Small intestine (tissue), 7 donors: ENCODE measurements around the gene CEL. TPM values are rescaled to one million over a fixed set of nuclear protein-coding genes. Genes with fewer than 3 reads are reported as not detected.
"Not testable (repeated sequence)": the region's sequence is repeated elsewhere in the genome, so short reads cannot be mapped to it uniquely, and the experiment has no call there.

Source experiments
- DNase-seq, 2 donors: peaks; one replicate each; pipeline versions ENCODE4 v3.0.0 to v3.0.0-alpha.2; 2013
- FAIRE-seq: peaks from 2 replicates; lab custom pipeline; 2012; peaks lifted over from hg19 to GRCh38; lab: Jason Lieb, UNC
- H3K27ac ChIP-seq, 3 donors: one replicate each; pipeline ENCODE4 v1.5.1; 2013; ENCODE audit warnings: low read length in 2 of 3, mild to moderate bottlenecking in 2 of 3, control low read depth in 1 of 3, inconsistent platforms in 1 of 3, low read depth in 1 of 3, moderate library complexity in 1 of 3
- H3K27me3 ChIP-seq, 3 donors: one replicate each; pipeline ENCODE4 v1.6.1; 2013; ENCODE audit warnings: low read length in 3 of 3, inconsistent platforms in 1 of 3; ENCODE audit not compliant: control insufficient read depth in 3 of 3, insufficient read depth in 3 of 3
- H3K36me3 ChIP-seq, 3 donors: one replicate each; pipeline ENCODE4 v1.6.1; 2013; ENCODE audit warnings: low read length in 3 of 3, inconsistent platforms in 1 of 3, low read depth in 1 of 3, mild to moderate bottlenecking in 1 of 3, moderate library complexity in 1 of 3; ENCODE audit not compliant: control insufficient read depth in 3 of 3, insufficient read depth in 2 of 3
- H3K4me1 ChIP-seq, 3 donors: one replicate each; pipeline ENCODE4 v1.6.1; 2013; ENCODE audit warnings: low read length in 2 of 3, inconsistent platforms in 1 of 3, low read depth in 1 of 3, mild to moderate bottlenecking in 1 of 3, moderate library complexity in 1 of 3; ENCODE audit not compliant: control insufficient read depth in 3 of 3, insufficient read depth in 2 of 3
- H3K4me3 ChIP-seq, 3 donors: one replicate each; pipeline ENCODE4 v1.5.1; 2013; ENCODE audit warnings: low read length in 3 of 3, control low read depth in 1 of 3, inconsistent platforms in 1 of 3, low read depth in 1 of 3, mild to moderate bottlenecking in 1 of 3, moderate library complexity in 1 of 3
- H3K9me3 ChIP-seq, 2 donors: one replicate each; pipeline ENCODE4 v1.6.1; 2013; ENCODE audit warnings: low read depth in 1 of 2, low read length in 1 of 2; ENCODE audit not compliant: control insufficient read depth in 2 of 2, insufficient read depth in 1 of 2
- WGBS, 3 donors: extraction: QIAGEN DNeasy Blood & Tissue Kit; methylation state at CpG; one replicate each; pipeline ENCODE4 v1.1.7; 2013; 5-methylcytosine and 5-hydroxymethylcytosine counted together
- polyA plus RNA-seq, 4 donors: library from polyadenylated mRNA; stranded (reverse) in 3 of 4; unstranded in 1 of 4; fragments of 200-250 nt in 3 of 4; fragments of 120-200 nt in 1 of 4; gene quantifications; one replicate each; pipeline versions ENCODE4 v1.2.1 to v1.2.3, GENCODE V29; 2013
- donor health status: healthy with polysubstance abuse.
- donor health status: control.
- donor health status: control.
- donor health status: Bipolar disorder and iron deficiency.
- donor health status: healthy.

CEL gene
- polyA plus RNA-seq, 4 donors, result 2.8 to 463 (median 5.3) TPM

DNA sequence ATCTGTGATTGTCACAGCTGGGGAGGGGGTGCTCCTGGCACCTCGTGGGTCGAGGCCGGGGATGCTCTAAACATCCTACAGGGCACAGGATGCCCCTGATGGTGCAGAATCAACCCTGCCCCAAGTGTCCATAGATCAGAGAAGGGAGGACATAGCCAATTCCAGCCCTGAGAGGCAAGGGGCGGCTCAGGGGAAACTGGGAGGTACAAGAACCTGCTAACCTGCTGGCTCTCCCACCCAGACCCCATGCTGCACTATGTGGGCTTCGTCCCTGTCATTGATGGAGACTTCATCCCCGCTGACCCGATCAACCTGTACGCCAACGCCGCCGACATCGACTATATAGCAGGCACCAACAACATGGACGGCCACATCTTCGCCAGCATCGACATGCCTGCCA is 6.7 kb downstream of the CEL start:
- not testable (repeated sequence) for H3K27ac ChIP-seq, H3K27me3 ChIP-seq, H3K4me1 ChIP-seq, DNase-seq, H3K4me3 ChIP-seq, H3K9me3 ChIP-seq, FAIRE-seq
- H3K36me3 ChIP-seq, result peaks cover 0 to 50% (median 0%) of the 10 kb centered on the region in 3 donors
- WGBS, 3 donors, result 90 to 100% (median 100%) methylated on average over 1 to 3 of the region's 15 CpGs

DNA sequence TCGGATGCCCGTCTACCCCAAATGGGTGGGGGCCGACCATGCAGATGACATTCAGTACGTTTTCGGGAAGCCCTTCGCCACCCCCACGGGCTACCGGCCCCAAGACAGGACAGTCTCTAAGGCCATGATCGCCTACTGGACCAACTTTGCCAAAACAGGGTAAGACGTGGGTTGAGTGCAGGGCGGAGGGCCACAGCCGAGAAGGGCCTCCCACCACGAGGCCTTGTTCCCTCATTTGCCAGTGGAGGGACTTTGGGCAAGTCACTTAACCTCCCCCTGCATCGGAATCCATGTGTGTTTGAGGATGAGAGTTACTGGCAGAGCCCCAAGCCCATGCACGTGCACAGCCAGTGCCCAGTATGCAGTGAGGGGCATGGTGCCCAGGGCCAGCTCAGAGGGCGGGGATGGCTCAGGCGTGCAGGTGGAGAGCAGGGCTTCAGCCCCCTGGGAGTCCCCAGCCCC is 8.8 kb downstream of the CEL start:
- 82 to 93% (median 91%) methylated on average over 17 of the region's 17 CpGs for WGBS, 3 donors
- H3K9me3 ChIP-seq, H3K4me3 ChIP-seq, H3K27ac ChIP-seq, H3K27me3 ChIP-seq, DNase-seq, FAIRE-seq: not testable (repeated sequence)
- Histone ChIP-seq H3K4me1 (peaks cover 0 to 14% (median 0%) of the 10 kb centered on the region in 3 donors), H3K36me3 (peaks cover 0 to 30% (median 0%) of the 10 kb centered on the region in 3 donors)

DNA sequence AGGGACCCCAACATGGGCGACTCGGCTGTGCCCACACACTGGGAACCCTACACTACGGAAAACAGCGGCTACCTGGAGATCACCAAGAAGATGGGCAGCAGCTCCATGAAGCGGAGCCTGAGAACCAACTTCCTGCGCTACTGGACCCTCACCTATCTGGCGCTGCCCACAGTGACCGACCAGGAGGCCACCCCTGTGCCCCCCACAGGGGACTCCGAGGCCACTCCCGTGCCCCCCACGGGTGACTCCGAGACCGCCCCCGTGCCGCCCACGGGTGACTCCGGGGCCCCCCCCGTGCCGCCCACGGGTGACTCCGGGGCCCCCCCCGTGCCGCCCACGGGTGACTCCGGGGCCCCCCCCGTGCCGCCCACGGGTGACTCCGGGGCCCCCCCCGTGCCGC is 9.2 kb downstream of the CEL start:
- FAIRE-seq, DNase-seq, H3K27ac ChIP-seq, H3K9me3 ChIP-seq, H3K27me3 ChIP-seq, H3K4me3 ChIP-seq: not testable (repeated sequence)
- peaks cover 0 to 18% (median 0%) of the 10 kb centered on the region in 3 donors for H3K4me1 ChIP-seq
- H3K36me3 ChIP-seq, result peaks cover 0 to 27% (median 0%) of the 10 kb centered on the region in 3 donors
- 86 to 91% (median 88%) methylated on average over 9 to 25 of the region's 31 CpGs for WGBS, 3 donors

DNA sequence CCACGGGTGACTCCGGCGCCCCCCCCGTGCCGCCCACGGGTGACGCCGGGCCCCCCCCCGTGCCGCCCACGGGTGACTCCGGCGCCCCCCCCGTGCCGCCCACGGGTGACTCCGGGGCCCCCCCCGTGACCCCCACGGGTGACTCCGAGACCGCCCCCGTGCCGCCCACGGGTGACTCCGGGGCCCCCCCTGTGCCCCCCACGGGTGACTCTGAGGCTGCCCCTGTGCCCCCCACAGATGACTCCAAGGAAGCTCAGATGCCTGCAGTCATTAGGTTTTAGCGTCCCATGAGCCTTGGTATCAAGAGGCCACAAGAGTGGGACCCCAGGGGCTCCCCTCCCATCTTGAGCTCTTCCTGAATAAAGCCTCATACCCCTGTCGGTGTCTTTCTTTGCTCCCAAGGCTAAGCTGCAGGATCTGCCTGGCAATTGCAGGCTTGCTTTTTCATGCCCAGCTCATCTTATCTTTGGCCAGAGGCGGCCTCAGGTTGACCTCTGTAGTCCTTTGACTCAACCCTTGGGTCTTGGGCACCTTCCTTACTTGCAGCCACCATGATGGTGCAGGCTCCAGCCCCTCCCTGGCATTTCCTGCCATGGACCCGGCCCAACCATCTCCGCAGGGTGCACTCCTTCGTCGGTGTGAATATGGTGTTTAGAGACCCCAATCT is 9.8 kb downstream of the CEL start:
- Histone ChIP-seq H3K9me3 (no peaks in the 10 kb centered on the region), H3K4me1 (peaks cover 0 to 24% (median 0%) of the 10 kb centered on the region in 3 donors), H3K27ac (no peak overlapping the region), H3K27me3 (no peaks in the 10 kb centered on the region), H3K36me3 (peaks cover 0 to 21% (median 0%) of the 10 kb centered on the region in 3 donors), H3K4me3 (no peak overlapping the region)
- no peak for FAIRE-seq
- 76 to 84% (median 81%) methylated on average over 14 to 33 of the region's 33 CpGs for WGBS, 3 donors
- DNase-seq, result no peak

DNA sequence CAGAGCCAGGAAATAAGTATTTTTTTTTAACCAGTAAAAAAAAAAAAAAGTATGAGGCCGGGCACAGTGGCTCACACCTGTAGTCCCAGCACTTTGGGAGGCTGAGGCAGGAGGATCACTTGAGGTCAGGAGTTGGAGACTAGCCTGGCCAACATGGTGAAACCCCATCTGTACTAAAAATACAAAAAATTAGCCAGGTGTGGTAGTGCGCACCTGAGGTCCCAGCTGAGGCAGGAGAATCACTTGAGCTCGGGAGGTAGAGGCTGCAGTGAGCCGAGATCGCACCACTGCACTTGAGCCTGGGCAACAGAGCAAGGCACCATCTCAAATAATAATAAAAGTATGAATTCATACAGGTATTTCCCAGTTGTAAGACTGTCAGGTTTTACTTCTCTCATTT is 10.4 kb downstream of the CEL start:
- not testable (repeated sequence) for DNase-seq, H3K27ac ChIP-seq, FAIRE-seq, H3K27me3 ChIP-seq, H3K4me3 ChIP-seq, H3K9me3 ChIP-seq
- 88 to 92% (median 89%) methylated on average over 5 of the region's 5 CpGs for WGBS, 3 donors
- Histone ChIP-seq H3K4me1 (peaks cover 0 to 30% (median 0%) of the 10 kb centered on the region in 3 donors), H3K36me3 (peaks cover 0 to 15% (median 0%) of the 10 kb centered on the region in 3 donors)

DNA sequence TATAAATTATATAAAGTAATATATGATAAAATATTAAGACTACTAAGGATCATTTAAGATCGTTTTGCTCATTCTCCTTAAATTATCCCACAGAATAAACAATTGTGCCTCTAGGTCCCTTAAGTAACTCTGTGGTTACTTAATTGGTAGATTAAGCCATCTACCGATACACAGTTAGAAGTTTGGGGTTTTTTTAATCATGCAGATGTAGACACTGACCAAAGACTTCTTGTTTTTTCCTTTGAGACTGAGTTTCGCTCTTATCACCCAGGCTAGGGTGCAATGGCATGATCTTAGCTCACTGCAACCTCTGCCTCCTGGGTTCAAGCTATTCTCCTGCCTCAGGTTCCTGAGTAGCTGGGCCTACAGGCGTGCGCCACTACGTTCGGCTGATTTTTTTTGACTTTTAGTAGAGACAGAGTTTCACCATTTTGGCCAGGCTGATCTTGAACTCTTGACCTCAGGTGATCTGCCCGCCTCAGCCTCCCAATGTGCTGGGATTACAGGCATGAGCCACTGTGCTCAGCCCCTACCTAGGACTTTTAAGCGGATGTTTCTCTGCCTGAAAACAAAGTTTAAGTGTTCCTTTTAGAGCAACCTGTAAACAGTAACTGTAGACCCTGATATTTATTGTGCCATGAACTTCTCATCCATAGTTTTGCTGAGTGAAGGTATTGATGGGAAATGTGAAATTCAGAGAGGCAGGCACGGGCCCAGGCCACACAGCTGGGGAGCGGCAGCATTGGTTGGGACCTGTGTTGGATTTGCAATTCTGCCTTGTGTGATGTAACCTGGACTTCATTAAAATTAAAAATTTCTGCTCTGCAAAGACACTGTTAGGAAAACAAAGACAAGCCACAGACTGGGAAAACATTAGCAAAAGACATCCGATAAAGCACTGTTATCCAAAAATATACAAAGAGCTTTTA is 11.6 kb downstream of the CEL start:
- peaks cover 0 to 10% (median 0%) of the 10 kb centered on the region in 3 donors for H3K36me3 ChIP-seq
- no peak for DNase-seq
- H3K9me3 ChIP-seq, result no peaks in the 10 kb centered on the region
- 81 to 89% (median 85%) methylated on average over 12 of the region's 12 CpGs for WGBS, 3 donors
- peaks cover 0 to 38% (median 0%) of the 10 kb centered on the region in 3 donors for H3K4me1 ChIP-seq
- H3K4me3 ChIP-seq, result no peak overlapping the region
- H3K27ac ChIP-seq, result no peak overlapping the region
- no peak for FAIRE-seq
- H3K27me3 ChIP-seq, result no peaks in the 10 kb centered on the region

DNA sequence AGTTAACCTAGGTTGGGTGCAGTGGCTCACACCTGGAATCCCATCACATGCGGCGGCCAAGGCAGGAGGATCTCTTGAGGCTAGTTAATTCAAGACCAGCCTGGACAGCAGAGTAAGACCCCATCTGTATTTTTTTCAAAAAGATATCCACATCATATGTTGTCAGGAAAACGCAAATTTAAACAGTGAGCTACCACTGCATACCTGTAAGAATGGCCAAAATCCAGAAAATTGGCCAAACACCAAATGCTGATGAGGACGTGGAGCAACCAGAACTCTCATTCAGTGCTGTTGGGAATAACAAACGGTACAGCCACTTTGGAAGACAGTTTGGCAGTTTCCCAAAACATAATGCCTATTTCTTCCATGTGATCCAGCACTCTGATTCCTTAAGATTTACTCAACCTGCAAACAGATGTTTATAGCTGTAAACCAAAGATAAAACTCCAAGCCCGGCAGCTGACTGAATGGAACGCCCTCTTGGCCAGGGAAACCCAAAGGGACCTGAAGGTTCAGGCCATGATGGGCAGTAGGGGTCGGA is 12.4 kb downstream of the CEL start:
- Histone ChIP-seq H3K36me3 (peaks cover 0 to 10% (median 0%) of the 10 kb centered on the region in 3 donors), H3K4me1 (peaks cover 0 to 38% (median 0%) of the 10 kb centered on the region in 3 donors), H3K9me3 (no peaks in the 10 kb centered on the region), H3K4me3 (no peak overlapping the region), H3K27ac (no peak overlapping the region), H3K27me3 (no peaks in the 10 kb centered on the region)
- FAIRE-seq (no peak), DNase-seq (peak; percentile 24 to 44)
- WGBS, 3 donors, result 33 to 51% (median 40%) methylated on average over 8 of the region's 8 CpGs
